HepG2 (cell line): Measurements from ENCODE around the gene VAV2. TPM values are rescaled to one million over a fixed set of nuclear protein-coding genes. Genes with fewer than 3 reads are reported as not detected.

Experiments
- GATAD2A ChIP-seq: IDR thresholded peaks from 2 replicates; pipeline ENCODE4 v1.6.1; 2016
- HDAC1 ChIP-seq: sonication (generic); formaldehyde crosslinking; IDR thresholded peaks from 2 replicates; pipeline ENCODE4 v1.5.1; 2020; ENCODE audit warnings: mild to moderate bottlenecking, missing genetic modification reagents
- HNF4A ChIP-seq: sonication (generic); formaldehyde crosslinking; IDR thresholded peaks from 2 replicates; pipeline ENCODE4 v1.4.0; 2020; ENCODE audit warnings: missing genetic modification reagents
- KDM6A ChIP-seq: IDR thresholded peaks from 2 replicates; pipeline ENCODE4 v1.6.1; 2016; ENCODE audit warnings: low read depth
- PAX8 ChIP-seq: sonication (generic); formaldehyde crosslinking; IDR thresholded peaks from 2 replicates; pipeline ENCODE4 v1.8.0; 2022; ENCODE audit warnings: mild to moderate bottlenecking, missing genetic modification reagents, borderline replicate concordance
- SATB2 ChIP-seq: sonication (generic); formaldehyde crosslinking; IDR thresholded peaks from 2 replicates; pipeline ENCODE4 v1.5.0; 2020; ENCODE audit warnings: missing genetic modification reagents
- SIN3A ChIP-seq: IDR thresholded peaks from 2 replicates; pipeline ENCODE4 v1.6.1; 2011; ENCODE audit warnings: low read depth, mild to moderate bottlenecking, control low read depth, low read length, borderline replicate concordance
- SOX6 ChIP-seq, 2 experiments: fragments of 450-650 bp in 1 of 2; sonication (generic) in 1 of 2; formaldehyde crosslinking in 1 of 2; IDR thresholded peaks; 2 replicates each; pipeline versions ENCODE4 v1.4.0 to v1.6.1; 2017 to 2020; ENCODE audit warnings: antibody characterized with exemption in 1 of 2, mild to moderate bottlenecking in 1 of 2, missing genetic modification reagents in 1 of 2
- TAF1 ChIP-seq: sonication (generic); formaldehyde crosslinking; IDR thresholded peaks from 2 replicates; pipeline ENCODE4 v1.4.0; 2020; ENCODE audit warnings: missing genetic modification reagents
- TAF15 ChIP-seq: fragments of 200-400 bp; formaldehyde crosslinking; IDR thresholded peaks from one replicate; pipeline ENCODE4 v1.6.1; 2018; ENCODE audit warnings: mild to moderate bottlenecking, low read depth, low read length; ENCODE audit not compliant: poor library complexity, severe bottlenecking
- XBP1 ChIP-seq: sonication (generic); formaldehyde crosslinking; IDR thresholded peaks from 2 replicates; pipeline ENCODE4 v1.5.0; 2020; ENCODE audit warnings: missing genetic modification reagents
- ZBTB42 ChIP-seq: sonication (generic); formaldehyde crosslinking; IDR thresholded peaks from 2 replicates; pipeline ENCODE4 v1.5.0; 2020; ENCODE audit warnings: mild to moderate bottlenecking, missing genetic modification reagents
- ZNF264 ChIP-seq: sonication (generic); formaldehyde crosslinking; IDR thresholded peaks from 2 replicates; pipeline ENCODE4 v1.4.0; 2020; ENCODE audit warnings: missing genetic modification reagents
- ZNF343 ChIP-seq: sonication (generic); formaldehyde crosslinking; IDR thresholded peaks from 2 replicates; pipeline ENCODE4 v1.4.0; 2020; ENCODE audit warnings: mild to moderate bottlenecking, missing genetic modification reagents
- ZNF547 ChIP-seq: sonication (generic); formaldehyde crosslinking; IDR thresholded peaks from 2 replicates; pipeline ENCODE4 v1.5.1; 2020; ENCODE audit warnings: mild to moderate bottlenecking, missing genetic modification reagents
- ZNF549 ChIP-seq: sonication (generic); formaldehyde crosslinking; IDR thresholded peaks from 2 replicates; pipeline ENCODE4 v1.5.0; 2020; ENCODE audit warnings: missing genetic modification reagents
- ZNF556 ChIP-seq: sonication (generic); formaldehyde crosslinking; IDR thresholded peaks from 2 replicates; pipeline ENCODE4 v1.4.0; 2020; ENCODE audit warnings: mild to moderate bottlenecking, missing genetic modification reagents, borderline replicate concordance
- polyA plus RNA-seq, 8 experiments: library from polyadenylated mRNA; depleted of rRNA in 3 of 8; stranded (reverse) in 7 of 8; unstranded in 1 of 8; fragments of >200 nt; fragmentation: Illumina TruSeq in 4 of 8; extraction: Trizol in 4 of 8; gene quantifications; 2 replicates each; pipeline versions ENCODE4 v1.2.1 to v1.2.3, GENCODE V29; 2011 to 2016; ENCODE audit warnings: low read depth in 4 of 8, missing spikeins in 1 of 8, mixed read lengths in 1 of 8; ENCODE audit not compliant: insufficient read depth in 1 of 8
- total RNA-seq, 5 experiments: library from RNA; depleted of rRNA; stranded (reverse); fragments of >200 nt; fragmentation: Illumina TruSeq; extraction: Trizol; gene quantifications; 2 replicates each; pipeline ENCODE4 v1.2.3, GENCODE V29; 2016; ENCODE audit warnings: low read depth in 1 of 5
- TF ChIP-seq, protein P1 (sequence below): sonication (generic); formaldehyde crosslinking; IDR thresholded peaks from 2 replicates; pipeline ENCODE4 v1.8.0; 2022; ENCODE audit warnings: mild to moderate bottlenecking, missing genetic modification reagents; ENCODE audit not compliant: insufficient replicate concordance
- TF ChIP-seq, protein P2 (sequence below): sonication (generic); formaldehyde crosslinking; IDR thresholded peaks from 2 replicates; pipeline ENCODE4 v1.8.1; 2023; ENCODE audit warnings: mild to moderate bottlenecking, missing genetic modification reagents
- TF ChIP-seq, protein P3 (sequence below): IDR thresholded peaks from 2 replicates; pipeline ENCODE4 v1.4.0; 2020; ENCODE audit warnings: mild to moderate bottlenecking, missing genetic modification reagents
- TF ChIP-seq, protein P4 (sequence below): sonication (generic); formaldehyde crosslinking; IDR thresholded peaks from 2 replicates; pipeline ENCODE4 v1.5.0; 2020; ENCODE audit warnings: missing genetic modification reagents, mild to moderate bottlenecking, borderline replicate concordance

VAV2 gene
- total and polyA plus RNA-seq, 2 of the 13 experiments (the other 11 are each of a cell fraction or from before 2014, with no cell fraction given): 22.5 to 22.9 TPM

DNA sequence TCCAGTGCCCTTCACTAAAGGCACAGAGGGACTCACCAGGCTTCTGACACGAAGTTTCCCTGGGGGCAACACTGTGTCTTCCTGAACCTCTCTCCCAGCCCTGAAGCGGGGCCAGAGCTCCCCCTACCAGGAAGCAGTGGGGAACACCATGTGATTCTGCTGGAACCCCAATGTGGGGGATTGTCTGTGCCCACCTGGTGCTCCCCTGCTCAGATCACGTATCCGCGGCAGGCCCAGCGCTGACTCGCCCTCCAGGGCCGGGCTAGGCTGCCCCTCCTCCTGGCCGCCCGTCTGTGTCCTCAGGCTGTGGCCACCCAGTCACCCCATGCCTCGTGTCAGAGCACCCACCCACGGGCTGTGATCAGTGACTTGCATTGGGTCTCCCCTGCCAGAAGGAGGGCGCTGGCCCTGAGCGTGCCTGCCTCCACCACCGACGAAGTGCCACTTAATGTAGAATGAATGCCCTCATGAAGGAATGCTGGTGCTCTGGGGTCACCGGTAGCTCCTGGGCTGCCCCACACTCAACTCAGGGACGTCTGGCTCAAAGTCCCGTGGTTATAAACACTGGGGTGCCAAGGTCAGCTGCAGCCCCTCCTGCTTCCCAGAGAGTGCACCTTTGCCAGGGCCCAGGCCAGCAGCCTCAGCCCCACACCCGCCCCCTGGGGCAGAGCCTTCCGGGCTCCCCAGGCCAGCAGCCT is 276.1 kb downstream of the VAV2 start (continued):
- no peak for TF ChIP-seq ZNF547 (CRISPR knock-in tag)
- TF ChIP-seq ZNF556 (CRISPR knock-in tag): peak; percentile 77
- TF ChIP-seq ZNF343 (CRISPR knock-in tag): peak; percentile 7; the same call in 1 of the 2 replicates
- 0 out of 2 replicates have a peak, but pooled peaks have one; percentile 4 for TF ChIP-seq ZNF264 (CRISPR knock-in tag)
- TF ChIP-seq SIN3A: 0 out of 2 replicates have a peak, but pooled peaks have one; percentile 4
- TF ChIP-seq ZNF549 (CRISPR knock-in tag): peak; percentile 89; the same call in 1 of the 2 replicates
- no peak for TF ChIP-seq SATB2 (CRISPR knock-in tag)
- 0 out of 2 replicates have a peak, but pooled peaks have one; percentile 15 for TF ChIP-seq ZBTB42 (CRISPR knock-in tag)
- no peak for TF ChIP-seq TAF15
- TF ChIP-seq GATAD2A: peak; percentile 77
- TF ChIP-seq, protein P1, sequence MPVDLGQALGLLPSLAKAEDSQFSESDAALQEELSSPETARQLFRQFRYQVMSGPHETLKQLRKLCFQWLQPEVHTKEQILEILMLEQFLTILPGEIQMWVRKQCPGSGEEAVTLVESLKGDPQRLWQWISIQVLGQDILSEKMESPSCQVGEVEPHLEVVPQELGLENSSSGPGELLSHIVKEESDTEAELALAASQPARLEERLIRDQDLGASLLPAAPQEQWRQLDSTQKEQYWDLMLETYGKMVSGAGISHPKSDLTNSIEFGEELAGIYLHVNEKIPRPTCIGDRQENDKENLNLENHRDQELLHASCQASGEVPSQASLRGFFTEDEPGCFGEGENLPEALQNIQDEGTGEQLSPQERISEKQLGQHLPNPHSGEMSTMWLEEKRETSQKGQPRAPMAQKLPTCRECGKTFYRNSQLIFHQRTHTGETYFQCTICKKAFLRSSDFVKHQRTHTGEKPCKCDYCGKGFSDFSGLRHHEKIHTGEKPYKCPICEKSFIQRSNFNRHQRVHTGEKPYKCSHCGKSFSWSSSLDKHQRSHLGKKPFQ (CRISPR knock-in tag): no peak
- TF ChIP-seq HDAC1 (CRISPR knock-in tag): peak; percentile 63
- TF ChIP-seq, protein P2, sequence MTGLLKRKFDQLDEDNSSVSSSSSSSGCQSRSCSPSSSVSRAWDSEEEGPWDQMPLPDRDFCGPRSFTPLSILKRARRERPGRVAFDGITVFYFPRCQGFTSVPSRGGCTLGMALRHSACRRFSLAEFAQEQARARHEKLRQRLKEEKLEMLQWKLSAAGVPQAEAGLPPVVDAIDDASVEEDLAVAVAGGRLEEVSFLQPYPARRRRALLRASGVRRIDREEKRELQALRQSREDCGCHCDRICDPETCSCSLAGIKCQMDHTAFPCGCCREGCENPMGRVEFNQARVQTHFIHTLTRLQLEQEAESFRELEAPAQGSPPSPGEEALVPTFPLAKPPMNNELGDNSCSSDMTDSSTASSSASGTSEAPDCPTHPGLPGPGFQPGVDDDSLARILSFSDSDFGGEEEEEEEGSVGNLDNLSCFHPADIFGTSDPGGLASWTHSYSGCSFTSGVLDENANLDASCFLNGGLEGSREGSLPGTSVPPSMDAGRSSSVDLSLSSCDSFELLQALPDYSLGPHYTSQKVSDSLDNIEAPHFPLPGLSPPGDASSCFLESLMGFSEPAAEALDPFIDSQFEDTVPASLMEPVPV: peak; percentile 67; the same call in 1 of the 2 replicates
- TF ChIP-seq XBP1: no peak
- peak; percentile 91 for TF ChIP-seq HNF4A (CRISPR knock-in tag)
- 0 out of 2 replicates have a peak, but pooled peaks have one; percentile 30 for TF ChIP-seq KDM6A
- TF ChIP-seq, protein P3, sequence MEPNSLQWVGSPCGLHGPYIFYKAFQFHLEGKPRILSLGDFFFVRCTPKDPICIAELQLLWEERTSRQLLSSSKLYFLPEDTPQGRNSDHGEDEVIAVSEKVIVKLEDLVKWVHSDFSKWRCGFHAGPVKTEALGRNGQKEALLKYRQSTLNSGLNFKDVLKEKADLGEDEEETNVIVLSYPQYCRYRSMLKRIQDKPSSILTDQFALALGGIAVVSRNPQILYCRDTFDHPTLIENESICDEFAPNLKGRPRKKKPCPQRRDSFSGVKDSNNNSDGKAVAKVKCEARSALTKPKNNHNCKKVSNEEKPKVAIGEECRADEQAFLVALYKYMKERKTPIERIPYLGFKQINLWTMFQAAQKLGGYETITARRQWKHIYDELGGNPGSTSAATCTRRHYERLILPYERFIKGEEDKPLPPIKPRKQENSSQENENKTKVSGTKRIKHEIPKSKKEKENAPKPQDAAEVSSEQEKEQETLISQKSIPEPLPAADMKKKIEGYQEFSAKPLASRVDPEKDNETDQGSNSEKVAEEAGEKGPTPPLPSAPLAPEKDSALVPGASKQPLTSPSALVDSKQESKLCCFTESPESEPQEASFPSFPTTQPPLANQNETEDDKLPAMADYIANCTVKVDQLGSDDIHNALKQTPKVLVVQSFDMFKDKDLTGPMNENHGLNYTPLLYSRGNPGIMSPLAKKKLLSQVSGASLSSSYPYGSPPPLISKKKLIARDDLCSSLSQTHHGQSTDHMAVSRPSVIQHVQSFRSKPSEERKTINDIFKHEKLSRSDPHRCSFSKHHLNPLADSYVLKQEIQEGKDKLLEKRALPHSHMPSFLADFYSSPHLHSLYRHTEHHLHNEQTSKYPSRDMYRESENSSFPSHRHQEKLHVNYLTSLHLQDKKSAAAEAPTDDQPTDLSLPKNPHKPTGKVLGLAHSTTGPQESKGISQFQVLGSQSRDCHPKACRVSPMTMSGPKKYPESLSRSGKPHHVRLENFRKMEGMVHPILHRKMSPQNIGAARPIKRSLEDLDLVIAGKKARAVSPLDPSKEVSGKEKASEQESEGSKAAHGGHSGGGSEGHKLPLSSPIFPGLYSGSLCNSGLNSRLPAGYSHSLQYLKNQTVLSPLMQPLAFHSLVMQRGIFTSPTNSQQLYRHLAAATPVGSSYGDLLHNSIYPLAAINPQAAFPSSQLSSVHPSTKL (CRISPR knock-in tag): peak; percentile 68
- TF ChIP-seq SOX6 (IDR thresholded peaks at IDR 0.05): no peak
- TF ChIP-seq SOX6 (CRISPR knock-in tag; IDR thresholded peaks at IDR 0.05): peak; percentile 60
- peak; percentile 54 for TF ChIP-seq TAF1
- TF ChIP-seq PAX8 (CRISPR knock-in tag): no peak
- TF ChIP-seq, protein P4, sequence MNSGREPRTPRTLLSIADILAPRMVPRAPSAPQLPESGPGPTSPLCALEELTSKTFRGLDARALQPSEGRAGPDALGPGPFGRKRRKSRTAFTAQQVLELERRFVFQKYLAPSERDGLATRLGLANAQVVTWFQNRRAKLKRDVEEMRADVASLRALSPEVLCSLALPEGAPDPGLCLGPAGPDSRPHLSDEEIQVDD (CRISPR knock-in tag): no peak
